Ovary (tissue), 9 donors: ENCODE data around the gene GYPC. TPM values are rescaled to one million over a fixed set of nuclear protein-coding genes. Genes with fewer than 3 reads are reported as not detected.

Source experiments
- DNase-seq, 5 donors: peaks; one replicate each; pipeline ENCODE4 v3.0.0-alpha.2; 2019 to 2020
- H3K27ac ChIP-seq, 2 donors: fragments of 200-600 bp; one replicate each; pipeline versions ENCODE4 v1.5.1 to v1.8.0; 2019 to 2022
- H3K27me3 ChIP-seq: fragments of 200-600 bp; one replicate; pipeline ENCODE4 v1.8.0; 2022
- H3K36me3 ChIP-seq: fragments of 200-600 bp; sonication (generic); one replicate; pipeline ENCODE4 v1.5.1; 2019
- H3K4me1 ChIP-seq: one replicate; pipeline ENCODE4 v1.8.1; 2013; ENCODE audit warnings: mild to moderate bottlenecking, moderate library complexity; ENCODE audit not compliant: insufficient read depth
- H3K4me3 ChIP-seq: fragments of 200-600 bp; sonication (generic); one replicate; pipeline ENCODE4 v1.5.1; 2017
- H3K9me3 ChIP-seq, 2 donors: fragments of 200-600 bp in 1 of 2; sonication (generic) in 1 of 2; one replicate each; pipeline versions ENCODE4 v1.5.1 to v1.8.1; 2013 to 2019; ENCODE audit warnings: mild to moderate bottlenecking in 1 of 2, moderate library complexity in 1 of 2
- EP300 ChIP-seq: sonication (generic); formaldehyde crosslinking; IDR thresholded peaks from one replicate; pipeline ENCODE4 v1.6.1; 2017; ENCODE audit warnings: antibody characterized with exemption
- POLR2A ChIP-seq: fragments of 450-650 bp; IDR thresholded peaks from one replicate; pipeline ENCODE4 v1.6.1; 2017; ENCODE audit warnings: antibody characterized with exemption, mild to moderate bottlenecking, moderate library complexity
- WGBS, 3 donors: extraction: QIAGEN DNeasy Blood & Tissue Kit in 1 of 3; methylation state at CpG; one replicate each; pipeline versions ENCODE4 v1.1.5 to v1.1.7; 2013 to 2017; 5-methylcytosine and 5-hydroxymethylcytosine counted together
- intact Hi-C, 4 donors: fragments of 100-400 bp; cut with DNase I; formaldehyde crosslinking; loops; one replicate each; pipeline versions ENCODE4 v1.11.0 to v1.15.1; 2022 to 2023
- polyA plus RNA-seq, 2 donors: library from polyadenylated mRNA; stranded (reverse); fragments of 200-250 nt in 1 of 2; fragments of 350-450 nt in 1 of 2; fragmentation: Illumina TruSeq in 1 of 2; extraction: RNeasy Lipid Tissue Mini Kit (QIAGEN cat#74804) in 1 of 2; gene quantifications; one replicate each; pipeline ENCODE4 v1.2.3, GENCODE V29; 2013 to 2014
- total RNA-seq, 7 donors: library from RNA; depleted of rRNA in 2 of 7; stranded (reverse); fragments of >200 nt in 2 of 7; fragmentation: NEBNext Ultra II Directional in 3 of 7; extraction: Animal tissue kit (Norgen Biotek cat#: 25700) in 3 of 7; gene quantifications; one replicate each; pipeline versions ENCODE4 v1.1.0 to v1.2.4, GENCODE V29; 2016 to 2023
- TF ChIP-seq, protein P1 (sequence below), 3 donors: fragments of 450-650 bp in 2 of 3; fragments of 200-600 bp in 1 of 3; IDR thresholded peaks; one replicate each; pipeline versions ENCODE4 v1.5.1 to v1.8.0; 2016 to 2022; ENCODE audit warnings: antibody characterized with exemption in 3 of 3, mild to moderate bottlenecking in 1 of 3
- donor health status: DM: no; HTN: no; CAD: no; lungs with moderate emphysema.
- donor health status: DM: no; HTN: no; CAD: no.
- donor health status: Bipolar disorder and iron deficiency.
- donor health status: DM: yes; HTN: yes; CAD: no.
- donor health status: DM: no; HTN: no; CAD: no.
- donor health status: DM: yes; HTN: yes; CAD: no.

GYPC gene
- total and polyA plus RNA-seq, 9 donors, result 70.1 to 151 (median 104) TPM

DNA sequence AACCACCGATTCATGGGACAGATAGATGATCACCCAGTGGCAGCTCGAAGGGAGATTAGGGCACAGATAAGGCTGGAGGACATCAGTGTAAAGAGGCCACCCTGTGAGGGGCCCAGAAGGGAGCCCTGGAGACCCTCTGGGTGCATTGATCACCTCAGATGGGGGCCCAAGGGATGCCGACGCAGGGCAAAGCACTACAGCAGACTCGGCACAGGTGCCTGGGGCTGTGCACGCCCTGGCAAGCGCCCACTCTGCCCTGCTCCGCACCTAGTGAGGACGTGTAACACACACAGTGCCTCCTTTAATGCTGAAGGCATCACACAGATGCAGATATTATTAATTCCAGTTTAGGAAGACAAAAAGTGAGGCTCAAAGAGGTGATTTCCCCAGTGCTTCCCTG, 9.5 kb downstream of the GYPC start:
- DNase-seq, result no peak
- Histone ChIP-seq H3K4me1 (peaks cover 27% of the 10 kb centered on the region), H3K27me3 (no peaks in the 10 kb centered on the region), H3K9me3 (no peaks in the 10 kb centered on the region), H3K27ac (no peak overlapping the region), H3K36me3 (no peaks in the 10 kb centered on the region), H3K4me3 (no peak overlapping the region)
- intact Hi-C loops, result no loop called here
- WGBS, 3 donors, result 82 to 90% (median 90%) methylated on average over 9 of the region's 9 CpGs
- TF ChIP-seq EP300, result no peak
- no peak for TF ChIP-seq POLR2A
- TF ChIP-seq, protein P1, sequence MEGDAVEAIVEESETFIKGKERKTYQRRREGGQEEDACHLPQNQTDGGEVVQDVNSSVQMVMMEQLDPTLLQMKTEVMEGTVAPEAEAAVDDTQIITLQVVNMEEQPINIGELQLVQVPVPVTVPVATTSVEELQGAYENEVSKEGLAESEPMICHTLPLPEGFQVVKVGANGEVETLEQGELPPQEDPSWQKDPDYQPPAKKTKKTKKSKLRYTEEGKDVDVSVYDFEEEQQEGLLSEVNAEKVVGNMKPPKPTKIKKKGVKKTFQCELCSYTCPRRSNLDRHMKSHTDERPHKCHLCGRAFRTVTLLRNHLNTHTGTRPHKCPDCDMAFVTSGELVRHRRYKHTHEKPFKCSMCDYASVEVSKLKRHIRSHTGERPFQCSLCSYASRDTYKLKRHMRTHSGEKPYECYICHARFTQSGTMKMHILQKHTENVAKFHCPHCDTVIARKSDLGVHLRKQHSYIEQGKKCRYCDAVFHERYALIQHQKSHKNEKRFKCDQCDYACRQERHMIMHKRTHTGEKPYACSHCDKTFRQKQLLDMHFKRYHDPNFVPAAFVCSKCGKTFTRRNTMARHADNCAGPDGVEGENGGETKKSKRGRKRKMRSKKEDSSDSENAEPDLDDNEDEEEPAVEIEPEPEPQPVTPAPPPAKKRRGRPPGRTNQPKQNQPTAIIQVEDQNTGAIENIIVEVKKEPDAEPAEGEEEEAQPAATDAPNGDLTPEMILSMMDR (IDR thresholded peaks at IDR 0.05), result no peak

DNA sequence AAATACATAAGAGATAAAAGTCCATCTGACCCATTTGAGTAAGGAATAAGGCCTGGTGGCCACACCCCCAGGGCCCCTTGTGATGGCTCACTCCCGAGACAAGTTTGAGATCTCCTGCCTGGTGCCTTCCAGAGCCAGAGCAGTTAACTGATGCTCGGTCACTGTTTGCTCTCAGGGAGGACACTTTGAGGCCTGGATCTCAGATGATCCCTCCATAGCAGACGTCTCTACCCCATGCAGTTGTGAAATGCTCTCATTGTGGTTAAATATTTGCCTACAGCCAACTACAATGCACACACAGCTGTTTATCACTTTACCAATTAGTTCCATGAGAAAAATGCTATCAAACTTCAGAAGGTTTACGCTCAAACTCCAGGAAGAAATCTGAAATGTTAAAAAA, 12.3 kb downstream of the GYPC start:
- Histone ChIP-seq H3K9me3 (no peaks in the 10 kb centered on the region), H3K27ac (no peak overlapping the region), H3K36me3 (no peaks in the 10 kb centered on the region), H3K4me1 (peaks cover 18% of the 10 kb centered on the region), H3K4me3 (no peak overlapping the region), H3K27me3 (no peaks in the 10 kb centered on the region)
- 73 to 82% (median 77%) methylated on average over 4 of the region's 4 CpGs for WGBS, 3 donors
- intact Hi-C loops, result no loop called here
- TF ChIP-seq EP300 (no peak), POLR2A (no peak)
- TF ChIP-seq, protein P1 (IDR thresholded peaks at IDR 0.05), result no peak
- DNase-seq, result no peak

- Histone ChIP-seq H3K27me3 (no peaks in the 10 kb centered on the region), H3K9me3 (no peaks in the 10 kb centered on the region), H3K4me3 (no peak overlapping the region), H3K4me1 (peaks cover 11% of the 10 kb centered on the region), H3K36me3 (no peaks in the 10 kb centered on the region), H3K27ac (no peak overlapping the region)
- TF ChIP-seq POLR2A (no peak), EP300 (no peak)
- TF ChIP-seq, protein P1 (IDR thresholded peaks at IDR 0.05), result no peak
- no peak for DNase-seq
- 39 to 68% (median 49%) methylated on average over 6 of the region's 6 CpGs for WGBS, 3 donors
- intact Hi-C loops, result no loop called here
Observed at GRCh38 chr2:126669772-126670171, 13.8 kb downstream of the GYPC start.

DNA sequence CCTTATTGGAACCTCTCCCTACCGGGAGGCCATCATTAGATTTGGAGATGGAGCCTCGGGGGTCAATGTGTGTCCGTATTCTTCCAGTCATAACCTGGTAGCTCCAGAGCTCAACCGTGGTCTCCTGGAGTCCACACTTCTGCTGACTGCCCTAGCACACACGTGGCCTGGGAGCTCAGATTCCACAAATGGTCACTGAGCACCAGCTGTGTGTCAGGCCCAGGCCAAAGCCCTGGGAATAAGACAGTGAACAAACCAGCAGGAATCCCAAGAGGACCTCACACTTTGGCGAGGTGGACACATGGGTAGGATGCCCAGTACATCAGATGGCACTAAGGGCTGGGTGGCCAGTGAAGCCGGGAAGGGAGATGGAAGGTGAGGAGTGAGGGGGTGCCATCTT, 15.5 kb downstream of the GYPC start:
- intact Hi-C loops, result no loop called here
- Histone ChIP-seq H3K9me3 (no peaks in the 10 kb centered on the region), H3K27ac (no peak overlapping the region), H3K4me3 (no peak overlapping the region), H3K27me3 (no peaks in the 10 kb centered on the region), H3K36me3 (no peaks in the 10 kb centered on the region), H3K4me1 (peaks cover 6% of the 10 kb centered on the region)
- no peak for DNase-seq
- TF ChIP-seq EP300 (no peak), POLR2A (no peak)
- TF ChIP-seq, protein P1 (IDR thresholded peaks at IDR 0.05), result no peak
- WGBS, 3 donors, result 92 to 95% (median 93%) methylated on average over 7 of the region's 7 CpGs
